Ishikawa (cell line): ENCODE data around the gene NR2E1.

Source experiments
- CEBPB ChIP-seq: IDR thresholded peaks from 2 replicates; pipeline ENCODE4 v1.6.1; 2012
- CREB1 ChIP-seq: IDR thresholded peaks from 2 replicates; pipeline ENCODE4 v1.6.1; 2012; ENCODE audit warnings: low read depth
- EGR1 ChIP-seq: IDR thresholded peaks from 2 replicates; pipeline ENCODE4 v1.6.1; 2012
- EP300 ChIP-seq: IDR thresholded peaks from 2 replicates; pipeline ENCODE4 v1.6.1; 2012; ENCODE audit warnings: borderline replicate concordance
- FOXM1 ChIP-seq: IDR thresholded peaks from 2 replicates; pipeline ENCODE4 v1.6.1; 2012; ENCODE audit warnings: low read depth, borderline replicate concordance
- NFIC ChIP-seq: IDR thresholded peaks from 2 replicates; pipeline ENCODE4 v1.6.1; 2012
- RAD21 ChIP-seq: IDR thresholded peaks from 2 replicates; pipeline ENCODE4 v1.6.1; 2012; ENCODE audit warnings: low read depth
- TAF1 ChIP-seq: IDR thresholded peaks from 2 replicates; pipeline ENCODE4 v1.6.1; 2012; ENCODE audit warnings: low read depth, mild to moderate bottlenecking
- TCF12 ChIP-seq: IDR thresholded peaks from 2 replicates; pipeline ENCODE4 v1.6.1; 2012; ENCODE audit warnings: low read depth
- TEAD4 ChIP-seq: IDR thresholded peaks from 2 replicates; pipeline ENCODE4 v1.6.1; 2012
- YY1 ChIP-seq: IDR thresholded peaks from 2 replicates; pipeline ENCODE4 v1.6.1; 2012; ENCODE audit warnings: low read depth
- ZBTB7A ChIP-seq: IDR thresholded peaks from 2 replicates; pipeline ENCODE4 v1.6.1; 2012; ENCODE audit warnings: low read depth
- TF ChIP-seq, protein P1 (sequence below): IDR thresholded peaks from 2 replicates; pipeline ENCODE4 v1.6.1; 2012
- TF ChIP-seq, protein P2 (sequence below): IDR thresholded peaks from 2 replicates; pipeline ENCODE4 v1.6.1; 2012
- TF ChIP-seq, protein P3 (sequence below): IDR thresholded peaks from 2 replicates; pipeline ENCODE4 v1.6.1; 2012; ENCODE audit warnings: low read depth, mild to moderate bottlenecking

NR2E1 gene

DNA sequence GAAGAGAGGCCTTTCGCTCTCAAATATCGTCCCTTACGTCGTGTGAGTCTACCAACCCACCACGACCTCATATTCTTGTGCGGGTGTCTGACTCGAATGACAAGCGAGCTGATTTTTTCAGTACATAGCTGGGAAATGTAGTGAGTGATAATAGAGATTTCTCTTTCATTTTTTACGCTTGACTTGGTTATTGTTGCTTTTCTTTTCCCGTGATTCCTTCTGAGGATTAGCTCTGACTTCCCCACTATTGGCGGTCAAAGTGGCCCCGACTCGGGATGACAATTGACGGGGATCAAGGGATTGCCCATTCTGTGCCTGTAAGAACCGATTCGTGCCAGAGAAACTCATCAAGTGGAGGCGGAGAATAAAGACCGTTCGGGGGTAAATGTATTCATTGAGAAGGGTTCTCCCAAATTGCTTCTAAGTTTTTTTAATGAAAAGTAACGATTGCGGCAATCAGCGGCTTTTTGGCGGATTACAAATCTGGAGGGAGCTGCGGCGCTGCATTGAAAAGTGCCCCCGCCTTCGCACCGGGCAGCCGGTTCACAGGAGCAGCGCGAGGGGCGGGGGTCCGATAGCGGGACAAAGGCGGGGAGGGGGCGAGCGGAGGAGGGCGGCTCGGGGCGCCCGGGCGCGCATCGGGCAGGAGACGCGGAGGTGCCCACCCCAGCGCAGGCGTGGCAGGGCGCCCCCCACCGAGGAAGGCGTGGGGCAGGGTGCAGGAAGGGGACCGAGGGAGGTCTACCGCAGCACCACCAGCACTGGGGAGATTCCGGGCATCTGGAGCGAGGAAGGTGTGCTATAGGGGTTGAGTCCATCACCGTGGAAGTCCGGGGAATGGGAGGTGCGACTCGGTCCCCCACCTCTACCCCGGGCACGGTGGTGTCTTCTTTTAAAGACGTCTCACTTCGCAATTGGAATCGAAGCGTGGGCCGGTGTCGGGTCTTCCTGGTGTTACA lies 46.7 kb upstream of the NR2E1 start:
- no peak for TF ChIP-seq EGR1
- TF ChIP-seq CREB1 = no peak
- TF ChIP-seq TCF12 = no peak
- TF ChIP-seq YY1 = no peak
- no peak for TF ChIP-seq EP300
- TF ChIP-seq, protein P1, sequence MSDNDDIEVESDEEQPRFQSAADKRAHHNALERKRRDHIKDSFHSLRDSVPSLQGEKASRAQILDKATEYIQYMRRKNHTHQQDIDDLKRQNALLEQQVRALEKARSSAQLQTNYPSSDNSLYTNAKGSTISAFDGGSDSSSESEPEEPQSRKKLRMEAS = no peak
- no peak for TF ChIP-seq ZBTB7A
- no peak for TF ChIP-seq RAD21
- TF ChIP-seq NFIC = no peak
- TF ChIP-seq FOXM1 = no peak
- no peak for TF ChIP-seq CEBPB
- no peak for TF ChIP-seq TAF1

DNA sequence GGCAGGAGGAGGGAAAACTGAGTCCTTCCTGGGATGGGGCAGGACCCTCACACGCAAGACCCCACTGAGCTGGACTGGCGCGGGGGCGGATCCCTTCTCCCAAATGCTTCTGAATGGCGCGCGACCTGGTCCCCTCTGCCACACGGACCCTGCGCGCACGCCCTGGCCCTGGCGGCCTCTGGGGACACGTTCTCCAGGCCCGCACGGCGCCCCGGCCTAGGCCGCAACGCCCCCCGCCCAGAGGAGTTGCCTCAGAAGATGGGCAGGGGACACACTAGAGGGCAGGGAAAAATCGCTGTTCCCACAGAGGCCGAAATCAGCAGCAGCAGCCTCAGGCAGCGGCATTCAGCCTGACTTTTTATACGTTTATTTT lies 46.1 kb upstream of the NR2E1 start:
- no peak for TF ChIP-seq TEAD4
- TF ChIP-seq, protein P2, sequence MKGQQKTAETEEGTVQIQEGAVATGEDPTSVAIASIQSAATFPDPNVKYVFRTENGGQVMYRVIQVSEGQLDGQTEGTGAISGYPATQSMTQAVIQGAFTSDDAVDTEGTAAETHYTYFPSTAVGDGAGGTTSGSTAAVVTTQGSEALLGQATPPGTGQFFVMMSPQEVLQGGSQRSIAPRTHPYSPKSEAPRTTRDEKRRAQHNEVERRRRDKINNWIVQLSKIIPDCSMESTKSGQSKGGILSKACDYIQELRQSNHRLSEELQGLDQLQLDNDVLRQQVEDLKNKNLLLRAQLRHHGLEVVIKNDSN = no peak
- TF ChIP-seq, protein P3, sequence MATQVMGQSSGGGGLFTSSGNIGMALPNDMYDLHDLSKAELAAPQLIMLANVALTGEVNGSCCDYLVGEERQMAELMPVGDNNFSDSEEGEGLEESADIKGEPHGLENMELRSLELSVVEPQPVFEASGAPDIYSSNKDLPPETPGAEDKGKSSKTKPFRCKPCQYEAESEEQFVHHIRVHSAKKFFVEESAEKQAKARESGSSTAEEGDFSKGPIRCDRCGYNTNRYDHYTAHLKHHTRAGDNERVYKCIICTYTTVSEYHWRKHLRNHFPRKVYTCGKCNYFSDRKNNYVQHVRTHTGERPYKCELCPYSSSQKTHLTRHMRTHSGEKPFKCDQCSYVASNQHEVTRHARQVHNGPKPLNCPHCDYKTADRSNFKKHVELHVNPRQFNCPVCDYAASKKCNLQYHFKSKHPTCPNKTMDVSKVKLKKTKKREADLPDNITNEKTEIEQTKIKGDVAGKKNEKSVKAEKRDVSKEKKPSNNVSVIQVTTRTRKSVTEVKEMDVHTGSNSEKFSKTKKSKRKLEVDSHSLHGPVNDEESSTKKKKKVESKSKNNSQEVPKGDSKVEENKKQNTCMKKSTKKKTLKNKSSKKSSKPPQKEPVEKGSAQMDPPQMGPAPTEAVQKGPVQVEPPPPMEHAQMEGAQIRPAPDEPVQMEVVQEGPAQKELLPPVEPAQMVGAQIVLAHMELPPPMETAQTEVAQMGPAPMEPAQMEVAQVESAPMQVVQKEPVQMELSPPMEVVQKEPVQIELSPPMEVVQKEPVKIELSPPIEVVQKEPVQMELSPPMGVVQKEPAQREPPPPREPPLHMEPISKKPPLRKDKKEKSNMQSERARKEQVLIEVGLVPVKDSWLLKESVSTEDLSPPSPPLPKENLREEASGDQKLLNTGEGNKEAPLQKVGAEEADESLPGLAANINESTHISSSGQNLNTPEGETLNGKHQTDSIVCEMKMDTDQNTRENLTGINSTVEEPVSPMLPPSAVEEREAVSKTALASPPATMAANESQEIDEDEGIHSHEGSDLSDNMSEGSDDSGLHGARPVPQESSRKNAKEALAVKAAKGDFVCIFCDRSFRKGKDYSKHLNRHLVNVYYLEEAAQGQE = no peak
- TF ChIP-seq RAD21 = no peak
- TF ChIP-seq EGR1 = no peak
- TF ChIP-seq FOXM1 = no peak
- TF ChIP-seq EP300 = no peak
- TF ChIP-seq NFIC = no peak
- TF ChIP-seq CREB1 = no peak

DNA sequence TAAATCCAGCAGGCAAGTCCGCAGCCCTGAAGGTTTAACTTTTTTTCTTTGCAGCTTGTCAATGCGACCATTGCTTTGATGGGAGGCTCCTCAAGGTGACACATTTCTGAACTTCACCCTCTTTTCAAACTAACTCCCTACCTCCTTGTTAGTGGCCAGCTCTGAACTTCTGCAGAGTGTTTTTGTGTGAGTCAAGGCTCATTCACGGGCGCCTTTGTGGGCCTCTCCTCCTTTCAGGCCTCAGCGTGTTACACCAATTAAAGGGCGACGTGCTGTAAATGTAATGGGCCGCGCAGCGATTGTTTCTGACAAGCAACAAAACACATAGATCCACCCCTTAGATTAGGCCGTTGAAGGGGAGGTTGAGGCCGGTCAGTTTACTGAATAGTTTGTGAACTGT lies 45.5 kb upstream of the NR2E1 start:
- TF ChIP-seq, protein P1 = no peak
- no peak for TF ChIP-seq TEAD4
- TF ChIP-seq, protein P3 = no peak
- TF ChIP-seq EGR1 = no peak
- no peak for TF ChIP-seq RAD21
- TF ChIP-seq FOXM1 = no peak
- TF ChIP-seq YY1 = no peak
- no peak for TF ChIP-seq TAF1
- no peak for TF ChIP-seq TCF12
- TF ChIP-seq, protein P2 = no peak
- TF ChIP-seq NFIC = no peak
- no peak for TF ChIP-seq ZBTB7A
- TF ChIP-seq CREB1 = no peak
- no peak for TF ChIP-seq EP300
- no peak for TF ChIP-seq CEBPB

DNA sequence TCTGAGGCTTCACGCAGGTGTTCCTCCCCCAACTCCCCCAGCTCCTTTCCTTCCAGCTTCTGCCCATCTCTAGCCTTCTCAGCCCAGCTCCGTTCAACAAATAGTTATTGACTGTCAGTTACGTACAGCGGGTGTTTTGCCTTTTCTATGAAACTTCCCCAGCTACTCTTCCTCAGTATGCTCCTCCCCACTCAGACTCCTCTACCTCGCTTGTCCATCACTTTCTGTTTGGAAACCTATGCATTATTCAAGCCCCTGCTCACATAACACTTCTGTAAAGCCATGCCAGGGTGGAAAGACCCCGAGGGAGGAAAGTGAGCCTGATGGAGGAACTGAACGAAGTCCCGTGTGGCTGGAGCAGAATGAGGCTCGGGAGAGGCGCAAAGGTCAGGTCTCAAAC lies 44.2 kb upstream of the NR2E1 start:
- no peak for TF ChIP-seq RAD21
- no peak for TF ChIP-seq EP300
- no peak for TF ChIP-seq CEBPB
- TF ChIP-seq ZBTB7A = no peak
- TF ChIP-seq, protein P1 = no peak
- no peak for TF ChIP-seq TEAD4
- no peak for TF ChIP-seq CREB1
- TF ChIP-seq FOXM1 = no peak
- TF ChIP-seq, protein P3 = no peak
- TF ChIP-seq TCF12 = no peak
